Activated naive CD4-positive, alpha-beta T cell (primary cell): Measurements from ENCODE around the gene TKTL1.

Source experiments
- DNase-seq, 4 experiments: peaks; one replicate each; lab custom pipeline; 2025; lab: John Stamatoyannopoulos, UW

The TKTL1 gene

DNA sequence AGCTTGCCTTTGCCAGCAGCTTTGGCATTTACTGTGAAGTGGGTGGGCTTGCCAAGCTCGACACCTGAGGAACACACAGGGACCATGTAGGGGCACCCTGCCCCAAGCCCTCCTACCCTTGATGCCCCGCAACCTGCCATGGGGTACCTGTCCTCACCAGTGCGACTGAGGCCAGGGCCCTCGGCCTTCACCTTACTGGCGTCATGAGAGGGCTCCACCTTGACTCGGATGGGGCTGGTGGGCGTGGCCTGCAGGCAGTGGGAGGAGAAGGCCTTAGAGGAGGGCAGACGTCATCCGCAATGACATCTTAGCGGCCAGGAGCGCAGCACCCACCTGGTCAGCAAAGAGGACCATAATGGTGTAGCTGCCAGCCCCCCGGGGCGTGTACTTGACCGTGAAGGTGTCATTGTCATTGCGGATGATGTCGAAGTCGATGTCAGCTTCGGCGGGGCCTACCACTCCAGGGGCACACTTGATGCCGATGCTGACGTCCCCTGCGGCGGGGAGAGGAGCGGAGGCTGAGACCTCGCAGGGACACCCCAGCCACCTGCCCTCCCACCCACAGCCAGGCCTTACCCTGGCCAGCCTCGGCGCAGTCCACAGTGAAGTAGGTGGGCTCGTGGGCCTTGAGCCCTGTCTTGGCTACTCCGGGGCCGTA is 66.6 kb downstream of the TKTL1 start:
- no peak for DNase-seq

DNA sequence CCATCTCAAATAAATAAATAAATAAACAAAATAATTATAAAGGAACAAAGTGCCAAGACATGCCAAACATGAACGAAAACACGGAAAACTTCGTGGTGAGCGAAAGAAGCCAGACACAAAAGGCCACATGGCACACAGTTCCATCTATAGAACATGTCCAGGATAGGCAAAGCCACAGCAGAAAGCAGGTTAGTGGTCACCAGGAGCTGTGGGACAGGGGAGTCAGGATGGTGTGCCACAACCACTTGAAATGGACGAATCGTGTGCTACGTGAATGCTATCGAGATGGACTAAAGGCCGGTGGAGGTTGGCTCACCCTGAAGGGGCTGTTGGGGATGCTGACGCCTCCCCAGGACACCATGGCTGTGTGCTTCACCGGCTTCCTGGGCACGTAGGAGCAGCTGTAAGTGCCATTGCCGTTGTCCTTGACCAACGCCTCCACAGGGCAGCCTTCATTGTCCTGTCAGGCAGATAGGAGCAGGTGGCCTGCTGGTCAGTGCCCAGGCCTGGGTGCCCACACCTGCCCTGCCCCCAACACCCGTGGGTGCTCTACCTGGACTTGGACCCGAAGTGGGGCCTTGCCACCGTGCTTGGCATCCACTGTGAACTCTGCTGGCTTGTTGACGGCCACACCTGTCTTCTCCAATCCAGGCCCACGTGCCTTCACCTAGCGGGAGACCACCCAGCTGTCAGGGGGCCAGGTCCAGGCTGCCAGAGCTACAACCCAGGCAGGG is 68.3 kb downstream of the TKTL1 start:
- no peak for DNase-seq

DNA sequence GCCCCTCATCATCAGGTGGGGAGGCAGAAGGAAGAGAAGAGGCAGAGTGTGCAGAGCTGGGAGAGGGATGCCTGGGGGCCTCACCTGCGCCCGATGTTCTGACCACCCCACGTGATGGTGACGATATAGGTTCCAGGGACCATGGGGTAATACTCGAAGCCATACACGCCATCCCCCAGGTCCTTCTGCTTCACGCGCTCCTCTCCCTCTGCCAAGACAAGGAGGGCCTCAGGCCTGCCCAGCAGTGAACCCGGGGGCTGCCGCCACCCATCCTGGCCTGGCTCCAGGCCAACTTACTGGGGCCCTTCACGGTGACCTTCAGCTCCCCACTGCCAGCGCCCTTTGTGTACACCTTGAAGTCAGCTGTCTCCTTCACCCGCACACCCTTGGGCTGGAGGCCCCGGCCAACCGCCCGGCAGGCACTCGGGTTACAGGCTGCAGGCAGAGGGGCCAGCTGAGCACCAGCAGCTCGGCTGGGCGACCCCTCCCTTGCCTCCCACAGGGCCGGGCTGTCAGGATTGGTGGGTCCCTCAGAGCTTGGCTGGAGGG is 69.5 kb downstream of the TKTL1 start:
- DNase-seq: no peak

GRCh38 chrX:154365997-154366665 is 70.5 kb downstream of the TKTL1 start:
- no peak for DNase-seq

GRCh38 chrX:154366666-154367055 is 71.1 kb downstream of the TKTL1 start:
- DNase-seq: no peak

GRCh38 chrX:154367474-154368308 is 72.1 kb downstream of the TKTL1 start:
- DNase-seq: no peak

- DNase-seq: peak; percentile 38 to 67 (median 52)
Observed at GRCh38 chrX:154368630-154369448, 73.2 kb downstream of the TKTL1 start.

DNA sequence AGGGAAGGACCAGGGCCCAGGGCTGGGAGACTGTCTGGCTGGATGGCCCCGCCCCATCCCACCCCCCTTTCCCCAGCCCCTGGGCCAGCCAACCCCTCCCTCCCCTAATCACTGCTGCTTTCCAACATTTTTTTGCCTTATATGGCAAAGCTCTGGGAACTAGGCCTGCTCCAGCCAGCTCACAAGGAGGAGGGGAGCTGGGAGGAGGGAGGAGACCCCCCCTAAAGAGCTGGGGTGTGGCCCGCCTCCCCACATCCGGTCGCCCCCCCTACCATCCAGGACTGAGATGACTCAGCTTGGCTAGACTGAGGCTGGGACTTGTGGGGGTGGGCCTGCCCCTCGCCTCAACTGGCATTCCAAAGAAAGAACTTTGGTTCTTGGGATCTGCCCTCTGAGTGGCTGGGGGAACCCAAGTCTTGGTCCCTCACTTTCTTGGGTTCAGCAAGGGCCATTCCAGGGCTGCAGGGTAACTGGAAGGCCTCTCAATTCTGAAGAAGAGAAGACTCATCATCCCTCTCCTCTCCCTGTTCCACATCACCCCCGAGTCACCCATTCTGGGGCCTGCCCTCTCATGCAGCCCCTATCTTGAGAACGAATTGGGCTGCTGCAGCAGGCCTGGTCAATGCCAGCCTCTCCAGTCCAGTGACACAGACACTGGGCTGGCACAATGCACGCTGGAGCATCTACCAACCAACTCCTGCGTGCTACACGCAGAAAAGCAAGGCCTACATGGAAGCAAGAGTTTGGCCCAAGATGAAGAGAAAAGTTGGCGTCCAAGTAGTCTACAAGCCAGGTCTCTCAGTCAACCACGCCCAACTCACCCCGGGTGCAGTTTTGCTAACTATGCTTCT is 74.1 kb downstream of the TKTL1 start:
- DNase-seq: peak in 2 of 4 experiments; percentile 26 to 54

- DNase-seq: no peak
Observed at GRCh38 chrX:154370300-154371016, 74.9 kb downstream of the TKTL1 start.

DNA sequence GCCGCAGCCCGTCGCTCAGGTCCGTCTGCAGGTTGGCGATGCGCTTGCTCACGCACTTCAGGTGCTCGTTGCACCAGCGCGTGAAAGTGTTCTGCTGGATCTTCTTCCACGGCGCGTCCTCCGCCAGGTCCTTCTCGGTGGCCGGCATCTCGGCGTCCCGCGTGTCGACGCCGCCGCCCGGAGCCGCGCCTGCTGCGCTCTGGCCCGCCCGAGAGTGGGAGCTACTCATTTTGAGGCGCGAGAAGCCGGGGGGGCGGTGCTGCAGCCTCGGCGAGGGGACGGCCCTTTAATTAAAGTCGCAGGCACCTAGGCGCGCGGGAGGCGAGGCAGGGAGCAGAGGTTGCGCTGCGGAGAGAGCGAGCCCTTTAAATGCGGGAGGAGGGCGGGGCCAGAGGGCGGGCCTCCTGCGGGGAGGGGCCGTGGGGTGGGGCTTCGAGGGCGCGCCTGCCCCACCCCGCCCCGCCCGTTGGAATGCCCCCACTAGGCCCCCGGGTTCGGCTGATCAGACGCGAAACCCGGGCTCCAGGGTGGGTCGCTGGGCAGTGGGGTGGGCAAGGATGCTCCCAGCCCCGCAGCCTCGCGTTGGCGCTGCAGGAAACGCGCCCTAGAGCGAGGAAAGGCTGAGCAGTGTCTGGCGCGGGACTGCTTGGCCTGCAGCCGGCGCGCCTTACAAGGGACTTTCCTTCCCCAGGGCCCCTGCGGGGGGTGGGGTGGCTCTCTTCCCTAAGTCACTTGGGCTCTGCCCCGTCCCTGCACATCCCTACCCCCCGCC is 75.6 kb downstream of the TKTL1 start:
- DNase-seq: peak; percentile 66 to 87 (median 76)

GRCh38 chrX:154371789-154372300 is 76.2 kb downstream of the TKTL1 start:
- DNase-seq: no peak

DNA sequence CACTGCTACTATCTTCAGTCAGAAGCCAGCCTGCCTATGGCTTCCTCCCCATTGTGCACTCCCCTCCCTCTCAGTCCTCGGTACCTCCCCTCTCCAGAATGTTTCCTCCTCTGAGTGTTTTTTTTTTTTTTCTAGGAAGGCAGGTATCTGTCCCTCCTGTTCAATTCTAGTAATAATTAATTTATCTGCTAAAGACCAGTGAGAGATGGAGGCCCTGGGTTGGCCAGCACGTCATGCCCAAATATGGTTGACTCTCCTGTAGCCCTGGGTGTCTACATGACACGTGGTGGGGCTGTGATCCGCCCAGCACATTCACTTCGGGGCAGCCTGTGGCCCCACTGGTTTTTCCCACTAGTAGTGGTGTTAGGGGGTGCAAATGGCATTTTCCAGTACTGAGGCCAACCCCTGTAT is 77.0 kb downstream of the TKTL1 start:
- DNase-seq: no peak

GRCh38 chrX:154373340-154374306 is 78.0 kb downstream of the TKTL1 start:
- DNase-seq: peak in 1 of 4 experiments; percentile 19

GRCh38 chrX:154374313-154375155 is 78.9 kb downstream of the TKTL1 start, which contains the start of gene FLNA:
TSS of gene FLNA (minus strand) at chrX:154374634. CDS start at chrX:154371245, 3,389 bp downstream.
- no peak for DNase-seq

GRCh38 chrX:154375156-154375504 is 79.5 kb downstream of the TKTL1 start:
- no peak for DNase-seq

DNA sequence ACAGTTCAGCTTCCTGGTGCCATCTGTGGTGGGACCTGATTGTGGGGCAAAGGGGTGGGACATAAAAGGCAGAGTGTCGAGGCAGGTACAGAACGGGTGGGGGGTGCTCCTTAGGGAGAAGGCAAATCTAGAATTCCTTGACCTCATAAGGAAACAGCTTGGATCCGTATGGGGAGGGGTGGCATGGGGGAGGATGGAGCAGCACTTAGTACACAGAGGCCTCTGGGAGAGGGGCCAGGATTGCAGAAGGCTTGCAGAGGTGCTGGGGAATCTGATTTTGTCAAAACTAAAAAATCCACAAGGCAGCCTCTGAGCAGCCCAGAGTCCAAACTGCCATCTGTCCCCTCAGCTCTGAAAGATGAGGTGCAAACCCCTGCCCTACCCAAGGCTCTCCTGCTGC is 81.2 kb downstream of the TKTL1 start:
- no peak for DNase-seq
